NCI-H1930 (cell line): ENCODE measurements around the gene ALOX12.

Experiments
- DNase-seq, 2 experiments: peaks; one replicate each; lab custom pipeline; 2025; lab: John Stamatoyannopoulos, UW

ALOX12 gene

GRCh38 chr17:7002288-7003047, 6.6 kb downstream of the ALOX12 start:
- no peak for DNase-seq

- no peak for DNase-seq
Measured at GRCh38 chr17:7003745-7004144, 7.9 kb downstream of the ALOX12 start.

DNA sequence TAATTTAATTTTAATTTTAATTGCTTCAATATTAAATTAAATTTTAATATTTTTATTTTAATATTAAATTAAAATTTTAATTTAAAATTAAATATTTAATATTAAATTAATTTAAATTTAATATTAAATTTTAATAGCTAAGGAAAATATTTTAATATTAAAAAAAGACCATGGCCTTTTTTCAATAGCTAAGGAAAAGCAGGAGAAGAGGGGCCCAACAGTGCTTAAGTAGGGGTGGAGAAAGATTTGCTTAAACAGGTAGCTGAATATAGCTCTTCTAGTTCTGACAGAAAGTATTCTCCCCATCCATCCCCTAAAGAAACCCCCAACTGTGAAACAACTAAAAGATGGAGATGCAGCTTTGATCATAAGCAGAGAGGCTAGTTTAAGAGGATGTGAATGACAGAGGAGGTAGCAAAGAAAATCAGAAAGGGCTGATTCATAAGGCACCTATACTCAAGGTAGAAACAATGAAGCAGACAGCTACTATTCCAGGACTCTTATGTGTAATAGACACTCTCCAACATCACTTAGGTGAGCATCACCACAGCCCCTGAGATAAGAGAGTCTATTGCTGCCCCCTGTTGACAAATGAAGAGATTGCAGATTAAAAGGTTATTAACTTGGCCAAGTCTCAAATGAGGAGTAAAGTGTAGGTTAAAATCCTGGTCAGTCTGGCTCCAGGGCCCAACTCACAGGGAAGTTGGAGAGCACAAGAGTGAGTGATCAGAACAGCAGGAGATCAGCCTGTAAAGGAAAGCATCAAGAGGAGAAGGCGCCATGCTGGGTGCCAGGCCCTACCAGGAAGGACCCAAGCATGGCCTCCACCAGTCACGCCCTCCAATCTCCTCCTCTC, 8.8 kb downstream of the ALOX12 start:
- peak; percentile 67 to 82 for DNase-seq

DNA sequence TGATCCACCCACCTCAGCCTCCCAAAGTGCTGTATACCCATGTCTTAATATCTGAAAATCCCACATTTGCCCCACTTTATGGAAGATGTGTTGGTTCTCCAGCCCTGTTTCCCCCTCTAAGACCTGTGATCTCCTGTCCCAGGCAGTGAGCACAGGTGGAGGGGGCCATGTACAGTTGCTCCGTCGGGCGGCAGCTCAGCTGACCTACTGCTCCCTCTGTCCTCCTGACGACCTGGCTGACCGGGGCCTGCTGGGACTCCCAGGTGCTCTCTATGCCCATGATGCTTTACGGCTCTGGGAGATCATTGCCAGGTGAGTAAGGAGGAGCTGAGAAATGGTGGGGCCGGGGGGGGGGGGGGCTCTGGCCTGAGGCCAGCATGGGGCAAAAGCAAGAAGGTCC, 9.9 kb downstream of the ALOX12 start:
- no peak for DNase-seq

- DNase-seq, result no peak
Measured at GRCh38 chr17:7007143-7007542, 11.3 kb downstream of the ALOX12 start.

GRCh38 chr17:7010523-7010922, 14.7 kb downstream of the ALOX12 start:
- DNase-seq, result no peak

- DNase-seq, result no peak
Measured at GRCh38 chr17:7011415-7011814, 15.6 kb downstream of the ALOX12 start.

DNA sequence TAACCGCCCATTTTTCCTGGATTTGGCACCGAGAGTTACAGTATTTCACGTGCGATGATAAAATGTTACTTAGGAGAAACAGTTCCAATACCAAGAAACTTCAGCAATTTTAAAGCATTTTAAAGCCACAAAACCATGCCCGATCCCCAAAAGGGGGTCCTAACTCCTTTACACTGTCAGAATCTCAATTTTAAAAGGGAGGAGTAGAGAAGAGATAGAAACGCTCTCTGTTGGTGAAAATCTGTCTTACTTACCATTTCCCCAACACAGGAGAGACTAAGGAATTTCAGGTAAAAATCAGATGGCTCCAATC, 16.0 kb downstream of the ALOX12 start:
- no peak for DNase-seq

- peak; percentile 91 to 94 for DNase-seq
Measured at GRCh38 chr17:7014261-7014994, 18.6 kb downstream of the ALOX12 start.

DNA sequence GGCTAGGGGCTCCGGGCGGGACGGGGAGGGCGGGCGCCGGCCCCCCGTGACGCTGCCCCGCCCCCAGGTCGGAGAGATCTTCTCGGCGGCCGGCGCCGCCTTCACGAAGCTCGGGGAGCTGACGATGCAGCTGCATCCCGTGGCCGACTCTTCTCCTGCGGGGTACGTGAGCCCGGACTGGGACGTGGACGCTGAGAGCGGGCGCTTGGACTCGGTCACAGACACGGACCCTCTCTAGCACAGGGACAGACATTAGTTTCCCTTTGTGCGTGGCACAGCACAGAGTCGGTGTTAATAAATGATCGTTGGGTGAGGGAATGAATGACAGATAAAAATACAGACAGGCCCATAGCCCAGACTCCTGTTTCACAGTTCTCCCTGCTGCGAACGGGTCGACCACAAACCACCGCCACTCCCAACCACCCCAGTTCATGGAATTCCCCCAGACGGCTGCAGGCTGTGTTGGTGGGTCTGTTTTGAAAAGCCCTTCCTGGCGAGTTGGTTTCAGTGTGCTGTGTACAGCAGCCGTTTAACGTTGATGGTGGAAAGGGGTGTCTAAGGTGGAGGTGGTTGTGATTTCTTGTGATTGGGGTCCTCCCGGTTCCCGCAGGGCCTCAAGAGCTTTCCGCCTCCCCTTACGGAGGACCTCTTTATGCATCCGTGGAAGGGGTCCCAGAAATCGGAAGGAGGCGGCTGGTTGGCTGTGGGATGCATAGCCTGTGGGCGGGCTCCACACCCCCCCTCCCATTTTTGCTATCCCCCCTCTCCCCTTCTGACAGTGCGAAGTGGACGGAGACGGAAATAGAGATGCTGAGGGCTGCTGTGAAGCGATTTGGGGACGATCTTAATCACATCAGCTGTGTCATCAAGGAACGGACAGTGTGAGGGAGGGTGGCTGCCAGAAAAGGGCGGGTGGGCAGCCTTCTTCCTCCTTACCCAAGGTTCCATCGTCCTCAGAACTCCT, 19.4 kb downstream of the ALOX12 start:
- no peak for DNase-seq

DNA sequence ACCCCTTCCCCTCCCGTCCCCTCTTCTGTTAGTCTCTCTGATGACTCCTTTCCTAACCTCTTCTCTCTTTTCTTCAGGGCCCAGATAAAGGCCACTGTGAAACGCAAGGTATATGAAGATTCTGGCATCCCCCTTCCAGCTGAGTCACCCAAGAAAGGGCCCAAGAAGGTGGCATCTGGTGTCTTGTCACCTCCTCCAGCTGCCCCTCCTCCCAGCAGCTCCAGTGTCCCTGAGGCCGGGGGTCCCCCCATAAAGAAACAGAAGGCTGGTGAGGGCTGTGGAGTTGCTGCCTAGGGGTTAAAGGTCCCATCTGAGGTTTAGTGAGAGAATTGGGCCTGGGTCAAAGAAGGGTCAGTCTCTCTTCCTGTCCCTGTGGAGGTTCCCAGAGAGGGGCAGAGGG, 20.6 kb downstream of the ALOX12 start:
- no peak for DNase-seq

- DNase-seq, result no peak
Measured at GRCh38 chr17:7016886-7017826, 21.3 kb downstream of the ALOX12 start.

DNA sequence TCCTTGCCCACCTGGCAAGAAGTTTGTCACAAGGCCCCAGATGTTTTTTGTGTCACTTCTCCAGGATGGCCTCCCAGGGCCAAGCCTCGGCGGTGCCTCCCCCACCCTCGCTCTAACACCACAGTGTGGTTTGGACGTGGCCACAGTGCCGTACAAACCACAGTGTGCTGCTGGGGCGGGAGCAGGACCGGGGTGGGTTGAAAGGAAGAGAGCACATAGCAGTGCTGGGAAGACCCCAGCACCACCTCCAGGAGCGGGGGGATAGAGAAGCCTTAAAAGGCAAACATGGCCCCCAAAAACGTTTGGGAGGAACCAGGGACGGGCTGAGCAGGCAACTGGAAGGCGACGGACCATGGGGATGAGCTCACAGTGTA, 22.0 kb downstream of the ALOX12 start:
- DNase-seq, result no peak

GRCh38 chr17:7018331-7018964, 22.6 kb downstream of the ALOX12 start:
- DNase-seq, result no peak

DNA sequence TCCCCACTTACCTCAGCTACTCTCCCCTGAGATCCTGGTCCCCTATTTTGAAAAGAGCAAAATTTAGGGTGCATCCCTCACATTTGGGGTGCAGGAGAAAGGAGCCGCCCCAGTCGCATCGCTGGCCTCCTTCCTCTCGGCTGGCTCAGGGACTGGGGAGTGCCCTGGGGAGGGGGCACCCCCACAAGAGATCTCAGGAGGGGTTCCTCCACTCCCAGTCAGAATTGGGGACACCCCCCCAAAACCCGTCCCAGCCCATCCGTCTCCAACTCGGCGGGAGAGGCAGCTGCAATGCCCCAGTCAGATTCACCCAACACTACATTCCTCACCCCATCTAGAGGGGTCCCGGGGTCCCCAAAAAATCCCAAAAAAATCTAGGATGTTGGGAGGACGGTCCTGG, 23.5 kb downstream of the ALOX12 start:
- DNase-seq, result no peak

GRCh38 chr17:7019839-7020519, 24.1 kb downstream of the ALOX12 start:
- peak in 1 of 2 experiments; percentile 36 for DNase-seq

GRCh38 chr17:7020894-7021664, 25.2 kb downstream of the ALOX12 start:
- no peak for DNase-seq

- peak; percentile 33 to 80 for DNase-seq
Measured at GRCh38 chr17:7021993-7022778, 26.3 kb downstream of the ALOX12 start.
